ENCODE results near the gene QDPR. TPM values are rescaled to one million over a fixed set of nuclear protein-coding genes. Genes with fewer than 3 reads are reported as not detected.
"Not testable (repeated sequence)": the region's sequence is repeated elsewhere in the genome, so short reads cannot be mapped to it uniquely, and the experiment has no call there.

QDPR gene
- total RNA-seq, 1 experiment from 2014 or later: 15.2 TPM

DNA sequence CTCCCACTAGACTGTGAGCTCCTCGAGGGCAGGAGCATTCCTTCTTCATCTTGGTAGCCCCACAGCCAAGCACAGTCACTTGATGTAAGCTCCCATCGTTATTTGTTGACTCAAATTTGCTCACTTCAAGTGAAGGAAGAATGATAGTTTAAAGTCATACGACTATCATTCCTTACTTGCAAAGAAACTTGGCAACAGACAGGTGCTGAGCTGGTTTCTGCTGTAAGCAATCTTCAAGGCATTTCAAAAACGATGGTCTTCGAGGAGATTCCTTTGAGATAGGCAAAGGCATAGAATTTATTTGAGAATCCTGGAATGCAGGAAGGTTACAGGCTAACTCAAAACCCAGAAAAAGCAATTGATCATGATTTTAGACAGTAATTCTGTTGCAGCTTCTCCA lies 64.8 kb downstream of the QDPR start:
- TF ChIP-seq, protein P1, sequence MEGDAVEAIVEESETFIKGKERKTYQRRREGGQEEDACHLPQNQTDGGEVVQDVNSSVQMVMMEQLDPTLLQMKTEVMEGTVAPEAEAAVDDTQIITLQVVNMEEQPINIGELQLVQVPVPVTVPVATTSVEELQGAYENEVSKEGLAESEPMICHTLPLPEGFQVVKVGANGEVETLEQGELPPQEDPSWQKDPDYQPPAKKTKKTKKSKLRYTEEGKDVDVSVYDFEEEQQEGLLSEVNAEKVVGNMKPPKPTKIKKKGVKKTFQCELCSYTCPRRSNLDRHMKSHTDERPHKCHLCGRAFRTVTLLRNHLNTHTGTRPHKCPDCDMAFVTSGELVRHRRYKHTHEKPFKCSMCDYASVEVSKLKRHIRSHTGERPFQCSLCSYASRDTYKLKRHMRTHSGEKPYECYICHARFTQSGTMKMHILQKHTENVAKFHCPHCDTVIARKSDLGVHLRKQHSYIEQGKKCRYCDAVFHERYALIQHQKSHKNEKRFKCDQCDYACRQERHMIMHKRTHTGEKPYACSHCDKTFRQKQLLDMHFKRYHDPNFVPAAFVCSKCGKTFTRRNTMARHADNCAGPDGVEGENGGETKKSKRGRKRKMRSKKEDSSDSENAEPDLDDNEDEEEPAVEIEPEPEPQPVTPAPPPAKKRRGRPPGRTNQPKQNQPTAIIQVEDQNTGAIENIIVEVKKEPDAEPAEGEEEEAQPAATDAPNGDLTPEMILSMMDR (IDR thresholded peaks at IDR 0.05): no peak
- TF ChIP-seq, protein P2, sequence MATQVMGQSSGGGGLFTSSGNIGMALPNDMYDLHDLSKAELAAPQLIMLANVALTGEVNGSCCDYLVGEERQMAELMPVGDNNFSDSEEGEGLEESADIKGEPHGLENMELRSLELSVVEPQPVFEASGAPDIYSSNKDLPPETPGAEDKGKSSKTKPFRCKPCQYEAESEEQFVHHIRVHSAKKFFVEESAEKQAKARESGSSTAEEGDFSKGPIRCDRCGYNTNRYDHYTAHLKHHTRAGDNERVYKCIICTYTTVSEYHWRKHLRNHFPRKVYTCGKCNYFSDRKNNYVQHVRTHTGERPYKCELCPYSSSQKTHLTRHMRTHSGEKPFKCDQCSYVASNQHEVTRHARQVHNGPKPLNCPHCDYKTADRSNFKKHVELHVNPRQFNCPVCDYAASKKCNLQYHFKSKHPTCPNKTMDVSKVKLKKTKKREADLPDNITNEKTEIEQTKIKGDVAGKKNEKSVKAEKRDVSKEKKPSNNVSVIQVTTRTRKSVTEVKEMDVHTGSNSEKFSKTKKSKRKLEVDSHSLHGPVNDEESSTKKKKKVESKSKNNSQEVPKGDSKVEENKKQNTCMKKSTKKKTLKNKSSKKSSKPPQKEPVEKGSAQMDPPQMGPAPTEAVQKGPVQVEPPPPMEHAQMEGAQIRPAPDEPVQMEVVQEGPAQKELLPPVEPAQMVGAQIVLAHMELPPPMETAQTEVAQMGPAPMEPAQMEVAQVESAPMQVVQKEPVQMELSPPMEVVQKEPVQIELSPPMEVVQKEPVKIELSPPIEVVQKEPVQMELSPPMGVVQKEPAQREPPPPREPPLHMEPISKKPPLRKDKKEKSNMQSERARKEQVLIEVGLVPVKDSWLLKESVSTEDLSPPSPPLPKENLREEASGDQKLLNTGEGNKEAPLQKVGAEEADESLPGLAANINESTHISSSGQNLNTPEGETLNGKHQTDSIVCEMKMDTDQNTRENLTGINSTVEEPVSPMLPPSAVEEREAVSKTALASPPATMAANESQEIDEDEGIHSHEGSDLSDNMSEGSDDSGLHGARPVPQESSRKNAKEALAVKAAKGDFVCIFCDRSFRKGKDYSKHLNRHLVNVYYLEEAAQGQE (IDR thresholded peaks at IDR 0.05; ENCODE audit: insufficient read depth in 1 of 2, low read depth in 2 of 2, low read length in 1 of 2): no peak
- TF ChIP-seq TCF7L2 (IDR thresholded peaks at IDR 0.05; ENCODE audit: low read depth, low read length): no peak
- no peak for TF ChIP-seq SIN3A (IDR thresholded peaks at IDR 0.05; ENCODE audit: borderline replicate concordance, insufficient read depth, low read depth, low read length)
- no peak for TF ChIP-seq POLR2AphosphoS5 (IDR thresholded peaks at IDR 0.05; ENCODE audit: low read depth, low read length)
- CTCF ChIA-PET: interaction anchor here (0.7 to 1.6 kb wide), 3 partner anchors 26 to 99 kb away, joined by 3 to 7 read pairs (median 6); no protein-coding TSS in a partner anchor
- ATAC-seq: no peak
- Histone ChIP-seq H3K4me3 (ENCODE audit: low read depth in 2 of 2, low read length in 2 of 2) (no peak overlapping the region), H3K27me3 (ENCODE audit: control insufficient read depth, insufficient read depth, low read length) (no peaks in the 10 kb centered on the region), H3K9me3 (ENCODE audit: control insufficient read depth, insufficient read depth, low read depth, low read length) (no peaks in the 10 kb centered on the region), H3K27ac (ENCODE audit: low read length) (no peak overlapping the region), H3K36me3 (ENCODE audit: control insufficient read depth, insufficient read depth, low read length) (no peaks in the 10 kb centered on the region), H3K4me1 (ENCODE audit: control insufficient read depth, insufficient read depth, low read length) (no peaks in the 10 kb centered on the region)
- in situ Hi-C loops (cut with HindIII; ENCODE audit: low pct_unique_long_range_greater_than_20kb, low sequenced_read_pairs): no loop called here
- intact Hi-C loops (cut with micrococcal nuclease; ENCODE audit: unreplicated experiment): loop anchor here (2.0 to 5.0 kb wide), 2 partner anchors 100 to 1155 kb away; no protein-coding TSS in a partner anchor
- POLR2A ChIA-PET: no interaction called here
- BruUV-seq (replicated peaks): no TSS peak
- no peak for DNase-seq (ENCODE audit: low read depth, low spot score)

DNA sequence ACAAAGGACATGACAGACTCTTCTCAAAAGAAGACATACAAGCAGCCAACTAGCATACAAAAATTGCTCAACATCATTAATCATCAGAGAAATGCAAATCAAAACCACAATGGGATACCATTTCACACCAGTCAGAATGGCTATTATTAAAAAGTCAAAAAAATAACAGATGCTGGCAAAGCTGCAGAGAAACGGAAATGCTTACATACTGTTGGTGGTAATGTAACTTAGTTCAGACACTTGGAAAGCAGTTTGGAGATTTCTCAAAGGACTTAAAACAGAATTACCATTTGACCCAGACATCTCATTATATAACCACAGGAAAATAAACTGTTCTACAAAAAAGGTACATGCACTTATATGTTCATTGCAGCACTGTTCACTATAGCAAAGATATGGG lies 69.4 kb downstream of the QDPR start:
- BruUV-seq (replicated peaks); CTCF ChIA-PET; H3K27ac ChIP-seq (ENCODE audit: low read length); H3K4me1 ChIP-seq (ENCODE audit: control insufficient read depth, insufficient read depth, low read length); ATAC-seq; H3K36me3 ChIP-seq (ENCODE audit: control insufficient read depth, insufficient read depth, low read length); DNase-seq (ENCODE audit: low read depth, low spot score); intact Hi-C loops (cut with micrococcal nuclease; ENCODE audit: unreplicated experiment); H3K9me3 ChIP-seq (ENCODE audit: control insufficient read depth, insufficient read depth, low read depth, low read length); in situ Hi-C loops (cut with HindIII; ENCODE audit: low pct_unique_long_range_greater_than_20kb, low sequenced_read_pairs); H3K4me3 ChIP-seq (ENCODE audit: low read depth in 2 of 2, low read length in 2 of 2); POLR2A ChIA-PET; H3K27me3 ChIP-seq (ENCODE audit: control insufficient read depth, insufficient read depth, low read length): not testable (repeated sequence)

DNA sequence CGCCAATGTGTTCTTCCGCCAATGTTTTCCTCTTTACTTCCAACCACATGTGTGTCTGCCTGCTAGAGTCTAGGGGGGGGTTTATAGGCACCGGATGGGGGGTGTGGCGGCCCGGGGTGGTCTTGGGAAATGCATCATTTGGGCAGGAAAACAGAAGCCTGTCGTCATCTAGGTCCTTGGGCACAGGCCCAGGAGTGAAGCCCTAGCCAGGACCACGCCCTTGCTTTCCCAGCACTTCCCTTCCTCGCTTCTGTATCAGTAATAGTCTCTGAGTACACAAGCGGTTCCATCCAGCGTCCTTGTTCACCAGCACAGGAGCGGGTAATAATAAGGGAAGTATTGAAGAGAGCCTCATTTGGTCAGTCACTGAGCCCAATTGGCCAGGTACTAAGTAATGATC lies 74.5 kb downstream of the QDPR start:
- no peak for DNase-seq (ENCODE audit: low read depth, low spot score)
- BruUV-seq (replicated peaks): no TSS peak
- CTCF ChIA-PET: no interaction called here
- Histone ChIP-seq H3K36me3 (ENCODE audit: control insufficient read depth, insufficient read depth, low read length) (no peaks in the 10 kb centered on the region), H3K4me1 (ENCODE audit: control insufficient read depth, insufficient read depth, low read length) (no peaks in the 10 kb centered on the region), H3K27me3 (ENCODE audit: control insufficient read depth, insufficient read depth, low read length) (no peaks in the 10 kb centered on the region), H3K9me3 (ENCODE audit: control insufficient read depth, insufficient read depth, low read depth, low read length) (no peaks in the 10 kb centered on the region), H3K4me3 (ENCODE audit: low read depth in 2 of 2, low read length in 2 of 2) (no peak overlapping the region), H3K27ac (ENCODE audit: low read length) (no peak overlapping the region)
- in situ Hi-C loops (cut with HindIII; ENCODE audit: low pct_unique_long_range_greater_than_20kb, low sequenced_read_pairs): no loop called here
- POLR2A ChIA-PET: no interaction called here
- intact Hi-C loops (cut with micrococcal nuclease; ENCODE audit: unreplicated experiment): no loop called here
- ATAC-seq: no peak
- TF ChIP-seq, protein P2 (IDR thresholded peaks at IDR 0.05; ENCODE audit: insufficient read depth in 1 of 2, low read depth in 2 of 2, low read length in 1 of 2): no peak
- TF ChIP-seq TCF7L2 (IDR thresholded peaks at IDR 0.05; ENCODE audit: low read depth, low read length) (no peak), POLR2AphosphoS5 (IDR thresholded peaks at IDR 0.05; ENCODE audit: low read depth, low read length) (no peak), SIN3A (IDR thresholded peaks at IDR 0.05; ENCODE audit: borderline replicate concordance, insufficient read depth, low read depth, low read length) (no peak)
- TF ChIP-seq, protein P1 (IDR thresholded peaks at IDR 0.05): no peak

Measured in Panc1 (cell line).